Measurements from ENCODE around the gene EYA3.

EYA3 gene

GRCh38 chr1:27940870-27941560 lies 147.4 kb downstream of the EYA3 start:
- DNase-seq (ENCODE audit: low read depth in 2 of 2): no peak

- DNase-seq (ENCODE audit: low read depth in 2 of 2): peak; percentile 22 to 60
These were observed 148.1 kb downstream of the EYA3 start for GRCh38 chr1:27940297-27940696.

- DNase-seq (ENCODE audit: low read depth in 2 of 2): no peak
These were observed 149.9 kb downstream of the EYA3 start for GRCh38 chr1:27938488-27938887.

GRCh38 chr1:27937524-27937836 lies 150.9 kb downstream of the EYA3 start:
- DNase-seq (ENCODE audit: low read depth in 2 of 2): no peak

GRCh38 chr1:27936370-27936769 lies 152.0 kb downstream of the EYA3 start:
- no peak for DNase-seq (ENCODE audit: low read depth in 2 of 2)

DNA sequence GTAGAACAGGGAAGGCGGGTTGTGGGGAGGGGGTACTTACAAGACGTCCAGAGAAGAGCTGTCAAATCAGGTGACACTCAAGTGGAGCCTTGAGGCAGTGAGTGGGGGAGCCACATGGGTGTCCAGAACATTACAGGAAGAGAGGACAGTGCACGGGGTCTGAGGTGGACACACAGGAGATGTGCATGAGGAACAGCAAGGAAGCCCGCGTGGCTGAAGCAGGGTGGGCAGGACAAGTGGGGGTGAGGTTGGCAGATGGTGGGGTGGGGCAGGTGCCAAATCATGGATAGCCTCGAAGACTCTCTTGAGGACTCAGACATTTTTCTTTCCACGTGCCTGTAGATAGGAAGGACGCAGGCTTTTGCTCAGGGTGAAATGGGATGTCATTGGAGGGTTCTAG lies 152.7 kb downstream of the EYA3 start:
- DNase-seq (ENCODE audit: low read depth in 2 of 2): no peak

DNA sequence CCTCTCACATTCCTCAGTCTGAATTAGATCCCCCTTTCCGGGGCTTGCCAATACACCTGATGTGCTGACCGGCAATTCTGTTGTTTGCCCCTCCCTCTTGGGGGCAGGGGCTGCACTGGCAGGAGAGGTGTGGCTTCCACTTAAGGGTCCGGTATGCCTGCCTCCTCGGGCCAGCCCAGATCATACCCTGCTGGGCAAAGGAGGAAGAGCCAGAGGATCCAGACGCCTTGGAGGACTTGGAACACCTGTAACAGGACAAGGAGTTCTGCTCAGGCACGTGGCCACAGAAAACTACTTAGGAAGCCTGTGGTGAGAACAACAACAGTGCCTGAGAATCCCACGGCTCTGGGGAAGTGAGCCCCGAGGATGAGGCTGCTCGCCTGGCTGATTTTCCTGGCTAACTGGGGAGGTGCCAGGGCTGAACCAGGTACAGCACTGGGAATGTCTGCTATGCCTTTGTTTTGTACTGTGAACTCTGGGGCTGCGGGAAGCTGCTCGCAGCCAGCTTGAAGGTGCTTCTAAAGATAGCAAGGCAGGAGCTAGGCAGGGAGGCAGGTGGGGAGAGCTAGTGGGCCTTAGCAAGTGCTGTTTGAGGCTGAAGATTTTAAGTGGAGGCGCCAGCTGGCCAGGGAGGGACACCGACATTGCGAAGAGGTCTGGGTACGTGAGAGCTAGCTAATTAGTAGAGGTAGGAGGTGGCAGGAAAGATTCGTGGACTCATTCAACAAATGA lies 153.4 kb downstream of the EYA3 start, which contains the start of gene SMPDL3B:
Gene SMPDL3B, plus strand, starts transcription at position 183 of the 732 bp plus-strand sequence. Its CDS starts 184 bp downstream, at position 367.
- DNase-seq (ENCODE audit: low read depth in 2 of 2): no peak

GRCh38 chr1:27931759-27932158 lies 156.7 kb downstream of the EYA3 start:
- no peak for DNase-seq (ENCODE audit: low read depth in 2 of 2)

DNA sequence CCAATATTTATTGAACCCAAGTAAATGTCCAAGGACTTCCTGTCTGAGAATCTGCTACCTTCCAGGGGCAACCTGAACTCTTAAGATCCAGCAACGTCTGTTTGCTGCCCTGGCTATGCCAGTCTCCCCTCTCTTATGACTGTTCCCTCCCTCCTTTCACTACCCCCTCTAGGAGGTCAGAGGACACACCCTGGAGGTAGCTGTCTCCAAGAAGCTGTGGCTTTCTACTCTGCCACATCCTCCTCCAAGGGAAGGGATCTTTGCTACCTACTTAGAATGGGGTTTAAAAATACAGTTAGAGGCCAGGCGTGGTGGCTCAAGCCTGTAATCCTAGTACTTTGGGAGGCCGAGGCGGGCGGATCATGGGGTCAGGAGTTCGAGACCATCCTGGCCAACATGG lies 157.2 kb downstream of the EYA3 start:
- no peak for DNase-seq (ENCODE audit: low read depth in 2 of 2)

- no peak for DNase-seq (ENCODE audit: low read depth in 2 of 2)
These were observed 160.0 kb downstream of the EYA3 start for GRCh38 chr1:27928216-27928954.

DNA sequence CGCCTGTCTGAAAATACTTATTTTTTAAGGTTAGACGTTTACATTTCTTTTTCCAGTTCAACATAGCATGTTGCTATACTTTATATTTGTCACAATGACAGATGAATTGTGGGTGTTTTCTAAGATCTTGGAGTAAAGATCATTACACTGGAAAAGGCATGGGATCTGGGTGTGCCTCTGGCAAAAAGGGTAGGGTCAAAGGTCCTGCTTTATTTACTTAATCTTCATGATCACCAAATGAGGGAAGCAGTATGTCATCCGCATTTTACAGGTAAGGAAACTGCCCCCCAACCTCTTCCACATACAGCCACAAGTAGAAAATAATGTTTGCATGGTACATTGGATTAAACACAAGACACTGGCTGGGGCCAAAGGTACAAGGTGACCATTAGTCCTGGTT lies 166.1 kb downstream of the EYA3 start:
- no peak for DNase-seq (ENCODE audit: low read depth in 2 of 2)
